Stimulated activated CD8-positive, alpha-beta memory T cell treated with anti-CD3 and anti-CD28 coated beads, Interleukin-12 subunit alpha, Interleukin-12 subunit beta, amount 100 ng/mL, for 24 hours (primary cell): ENCODE measurements around the gene BEGAIN.

Experiments used
- DNase-seq: peaks from one replicate; pipeline ENCODE4 v3.0.0-alpha.2; 2020; ENCODE audit errors: extremely low read depth

The BEGAIN gene, protein sequence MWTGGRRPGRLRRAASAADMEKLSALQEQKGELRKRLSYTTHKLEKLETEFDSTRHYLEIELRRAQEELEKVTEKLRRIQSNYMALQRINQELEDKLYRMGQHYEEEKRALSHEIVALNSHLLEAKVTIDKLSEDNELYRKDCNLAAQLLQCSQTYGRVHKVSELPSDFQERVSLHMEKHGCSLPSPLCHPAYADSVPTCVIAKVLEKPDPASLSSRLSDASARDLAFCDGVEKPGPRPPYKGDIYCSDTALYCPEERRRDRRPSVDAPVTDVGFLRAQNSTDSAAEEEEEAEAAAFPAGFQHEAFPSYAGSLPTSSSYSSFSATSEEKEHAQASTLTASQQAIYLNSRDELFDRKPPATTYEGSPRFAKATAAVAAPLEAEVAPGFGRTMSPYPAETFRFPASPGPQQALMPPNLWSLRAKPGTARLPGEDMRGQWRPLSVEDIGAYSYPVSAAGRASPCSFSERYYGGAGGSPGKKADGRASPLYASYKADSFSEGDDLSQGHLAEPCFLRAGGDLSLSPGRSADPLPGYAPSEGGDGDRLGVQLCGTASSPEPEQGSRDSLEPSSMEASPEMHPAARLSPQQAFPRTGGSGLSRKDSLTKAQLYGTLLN

DNA sequence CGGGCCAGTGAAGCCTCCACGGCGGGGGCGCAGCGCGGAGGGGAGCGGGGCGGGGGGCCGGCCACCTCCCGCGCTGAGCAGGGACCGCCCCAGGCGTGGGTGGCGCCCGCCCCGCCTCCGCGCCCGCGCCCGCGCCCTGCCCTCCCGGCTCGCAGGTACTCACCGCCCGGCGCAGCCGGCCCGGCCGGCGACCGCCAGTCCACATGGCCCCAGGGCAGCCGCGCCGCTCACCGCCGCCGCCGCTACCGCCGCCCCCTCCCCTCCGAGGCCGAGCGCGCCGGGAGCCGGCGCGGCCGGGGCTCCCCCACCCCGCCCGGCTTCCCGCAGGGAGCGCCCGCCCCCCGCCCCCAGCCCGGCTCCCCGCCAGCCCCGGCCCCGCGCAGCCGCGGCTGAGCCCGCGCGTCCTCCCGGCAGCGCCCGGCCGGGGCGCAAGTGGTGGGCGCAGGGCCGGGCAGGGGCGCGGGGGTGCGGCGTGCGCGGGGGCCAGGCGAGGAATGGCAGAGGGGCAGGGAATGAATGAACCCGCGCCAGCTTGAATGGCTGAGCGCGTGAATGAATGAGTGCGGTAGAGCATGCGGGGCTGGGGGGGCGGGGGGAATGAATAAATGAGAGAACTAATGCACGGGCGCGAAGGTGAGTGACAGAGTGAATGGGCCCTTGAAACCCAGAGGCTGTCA is at the start of gene BEGAIN:
Gene BEGAIN (minus strand): TSS at position 332 of the 677 bp plus-strand sequence. CDS start 127 bp downstream, at position 205.
- DNase-seq: no peak

DNA sequence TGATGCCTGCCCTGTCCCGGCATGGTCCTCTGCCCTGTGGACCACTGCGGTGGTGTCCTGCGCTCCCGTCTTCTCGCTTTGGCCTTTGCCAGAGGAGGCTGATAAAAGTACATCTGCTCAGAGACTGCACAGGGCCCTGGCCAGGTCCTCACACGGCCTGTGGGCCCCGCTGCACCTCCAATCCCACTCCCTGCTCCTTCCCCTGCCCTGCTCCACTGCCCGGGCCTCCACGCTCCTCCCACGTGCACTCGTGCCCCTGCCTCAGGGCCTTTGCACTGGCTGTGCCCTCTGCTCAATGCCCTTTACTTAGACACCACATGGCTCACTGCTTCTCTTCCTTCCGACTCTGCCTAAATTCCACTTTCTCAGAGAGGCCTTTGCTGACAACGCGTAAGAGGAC is 49.3 kb upstream of the BEGAIN start:
- DNase-seq: no peak

DNA sequence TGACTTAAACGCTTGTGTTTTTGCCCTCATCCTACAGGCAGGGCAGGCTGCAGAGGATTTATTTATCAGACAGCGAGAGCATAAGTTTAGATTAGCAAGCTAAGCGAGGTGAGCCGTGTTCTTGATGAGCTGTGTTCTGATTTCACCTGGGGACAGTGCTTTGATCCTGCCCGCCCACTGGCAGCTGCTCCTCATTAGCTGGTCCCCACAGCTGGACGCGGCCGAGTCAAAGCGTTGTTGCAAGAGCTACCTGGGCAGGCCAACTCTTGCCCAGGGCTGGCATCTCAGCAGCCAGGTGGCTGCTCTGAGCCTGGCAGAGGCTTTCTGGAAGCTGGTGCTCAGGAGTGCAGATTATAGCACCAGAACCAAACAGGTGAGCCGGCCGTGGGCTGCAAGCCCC is 46.8 kb upstream of the BEGAIN start:
- no peak for DNase-seq

DNA sequence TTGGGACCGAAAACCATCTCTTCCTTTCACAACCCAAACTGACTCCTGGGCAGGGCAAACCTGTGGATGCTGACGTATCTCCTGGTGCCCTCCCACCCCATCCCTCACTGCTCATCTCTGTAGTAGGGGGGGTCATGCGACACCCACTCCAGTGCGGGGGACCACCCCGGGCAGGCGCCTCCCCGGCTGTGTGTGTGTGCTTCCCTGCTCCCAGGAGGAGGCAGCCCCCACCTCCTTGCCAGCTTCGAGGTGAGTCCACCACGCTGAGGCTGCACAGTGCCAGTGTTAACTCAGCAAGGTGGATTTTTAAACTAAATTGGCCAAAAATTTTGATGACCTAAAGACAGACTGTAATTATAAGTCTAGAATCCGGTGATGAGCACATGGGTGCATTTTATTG is 46.2 kb upstream of the BEGAIN start:
- DNase-seq: no peak

DNA sequence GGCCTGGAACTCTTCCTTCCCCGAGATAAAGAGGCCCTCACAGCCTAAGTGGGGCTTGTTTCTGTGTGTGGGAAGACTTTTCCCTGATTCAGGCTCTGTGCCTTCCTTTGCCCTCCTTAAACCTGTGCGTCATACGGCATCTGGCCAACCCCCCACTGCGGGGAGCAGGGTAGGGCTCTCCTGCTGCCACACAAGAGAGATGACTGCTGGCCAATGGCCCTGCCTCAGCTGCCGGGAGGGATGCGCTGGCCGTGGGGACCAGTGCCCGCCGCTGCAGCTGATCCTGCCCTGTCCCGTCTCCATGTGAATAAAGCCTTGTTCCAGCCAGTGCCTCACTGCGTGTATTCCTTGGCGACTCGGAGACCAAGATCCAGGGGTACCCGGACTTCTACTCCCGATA is 42.5 kb upstream of the BEGAIN start:
- no peak for DNase-seq

DNA sequence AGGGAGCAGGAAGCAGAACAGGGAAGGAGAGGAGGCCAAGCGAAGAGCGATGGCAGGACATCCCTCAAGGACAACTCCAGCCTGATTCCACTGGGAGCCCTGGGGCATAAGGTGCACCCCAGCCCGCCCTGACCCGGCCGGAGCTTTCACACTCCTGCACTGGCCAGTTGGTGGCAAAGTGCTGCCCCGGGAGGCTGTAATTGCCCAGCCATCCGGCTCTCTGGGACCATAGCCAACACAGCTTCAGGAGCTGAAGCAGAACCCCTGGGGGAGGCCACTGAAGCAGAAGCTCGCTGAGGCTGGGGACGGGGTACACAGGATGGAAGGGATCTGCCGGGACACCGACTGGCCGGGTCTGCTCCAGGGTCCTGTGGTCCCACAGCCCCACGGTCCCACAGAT is 41.9 kb upstream of the BEGAIN start:
- no peak for DNase-seq

DNA sequence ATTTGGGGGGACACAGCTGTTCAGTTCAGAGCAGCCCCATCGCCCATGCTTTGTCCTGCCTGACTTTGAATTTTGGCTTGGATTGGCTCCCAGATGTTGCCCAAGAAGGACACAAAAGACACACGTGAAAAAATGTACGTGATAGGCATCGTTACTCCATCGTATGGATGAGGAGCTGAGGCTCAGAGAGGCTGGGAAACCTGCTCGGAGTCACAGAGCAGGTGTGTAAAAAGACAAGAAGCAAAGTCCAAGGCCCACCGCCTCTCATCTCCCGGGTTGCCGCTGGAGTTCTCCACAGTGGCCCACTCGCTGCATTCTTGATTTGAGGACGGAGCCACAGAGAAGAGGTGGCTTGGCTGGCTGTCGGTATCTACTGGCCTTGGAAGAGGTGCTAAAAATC is 41.0 kb upstream of the BEGAIN start:
- DNase-seq: no peak

DNA sequence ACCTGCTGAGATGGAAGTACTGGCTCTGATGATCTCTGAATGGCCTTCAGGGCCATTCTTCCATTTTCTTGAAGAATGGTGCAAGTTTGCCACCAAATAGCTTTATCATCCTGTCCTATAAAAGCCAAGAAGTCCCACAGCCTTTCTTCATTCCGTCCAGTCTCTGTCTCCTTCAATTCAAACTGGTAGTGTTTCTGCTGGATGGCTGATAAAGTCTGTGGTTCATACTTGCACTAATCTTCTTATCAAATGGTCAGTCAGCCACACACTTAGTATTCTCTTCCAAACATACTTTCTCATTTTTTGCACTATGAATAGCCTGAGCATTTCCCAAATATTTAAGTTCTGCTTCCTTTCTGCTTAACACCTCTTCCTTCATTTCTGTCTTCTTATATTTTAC is 39.4 kb upstream of the BEGAIN start:
- no peak for DNase-seq

DNA sequence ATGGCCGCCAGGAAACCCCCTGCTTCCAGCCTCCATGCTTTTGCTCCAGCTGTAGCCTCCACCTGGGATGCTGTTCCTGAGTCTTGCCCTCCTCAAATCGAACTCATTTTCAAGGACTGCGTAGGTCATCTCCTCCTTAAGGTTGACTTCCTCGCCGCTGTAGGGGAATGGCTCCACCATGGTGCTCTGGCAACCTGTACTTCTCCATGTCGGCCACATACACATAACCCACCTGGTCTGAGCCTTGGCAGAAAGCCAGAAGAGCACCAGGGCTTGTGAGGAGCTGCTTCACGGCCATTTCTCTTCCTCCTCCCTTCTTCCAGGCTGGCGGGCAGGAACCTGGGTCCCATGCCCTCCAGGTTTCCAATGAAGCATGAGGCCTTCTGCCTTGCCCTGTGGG is 36.7 kb upstream of the BEGAIN start:
- DNase-seq: no peak

DNA sequence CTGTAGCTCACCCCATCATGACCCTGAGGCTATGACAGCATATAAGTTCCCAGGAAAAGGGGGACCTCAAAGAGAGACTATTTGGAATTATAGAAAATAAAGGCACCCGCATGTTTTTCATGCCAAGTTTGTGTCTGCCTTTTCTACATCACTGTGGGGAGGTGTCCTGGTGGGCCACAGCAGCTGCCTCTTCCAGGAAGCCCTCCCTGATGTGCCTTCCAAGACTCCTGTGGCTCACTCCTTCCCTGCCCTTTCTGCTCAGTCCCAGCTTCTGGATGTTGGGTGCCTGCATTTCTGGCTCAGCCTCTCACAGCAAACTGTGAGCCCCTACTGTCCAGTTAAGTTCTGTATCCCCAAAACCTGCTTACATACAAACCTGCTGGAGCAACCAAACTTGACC is 36.3 kb upstream of the BEGAIN start:
- no peak for DNase-seq

DNA sequence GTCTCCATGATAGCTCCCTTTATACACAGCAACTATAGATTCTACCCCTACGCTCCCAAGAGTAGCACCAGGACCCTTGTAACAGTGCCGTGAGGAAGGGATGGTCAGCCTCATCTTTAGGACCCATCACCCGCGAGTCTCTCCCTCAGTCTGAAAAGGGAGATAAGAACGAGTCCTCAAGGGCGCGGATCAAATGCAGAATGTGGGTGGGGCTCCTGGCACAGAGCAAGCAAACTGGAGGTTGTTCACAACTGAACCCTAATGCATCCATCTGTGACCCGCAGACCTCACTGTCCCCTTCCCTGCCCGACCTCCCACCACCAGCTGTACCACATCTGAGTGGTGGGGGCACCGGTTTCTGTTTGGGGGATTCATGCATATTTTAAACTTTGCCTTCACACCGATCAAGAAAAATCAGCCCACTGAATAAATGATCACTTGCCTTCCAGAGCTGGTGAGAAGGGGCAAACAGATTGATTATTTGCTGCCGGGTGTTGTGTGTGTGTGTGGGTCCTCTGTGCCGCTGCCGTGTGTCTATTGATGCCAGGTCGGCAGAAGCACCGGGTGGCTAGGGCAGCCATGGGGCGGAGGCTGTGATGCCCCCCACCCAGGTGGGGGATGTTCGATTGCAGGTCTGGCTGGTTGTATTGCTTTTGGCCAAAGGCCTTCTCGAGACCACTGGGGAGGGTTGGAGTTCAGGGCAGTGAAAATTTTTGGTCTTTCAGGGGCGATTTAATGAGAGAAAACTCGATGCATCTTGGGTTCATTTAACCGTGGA is 35.7 kb upstream of the BEGAIN start:
- DNase-seq: no peak

DNA sequence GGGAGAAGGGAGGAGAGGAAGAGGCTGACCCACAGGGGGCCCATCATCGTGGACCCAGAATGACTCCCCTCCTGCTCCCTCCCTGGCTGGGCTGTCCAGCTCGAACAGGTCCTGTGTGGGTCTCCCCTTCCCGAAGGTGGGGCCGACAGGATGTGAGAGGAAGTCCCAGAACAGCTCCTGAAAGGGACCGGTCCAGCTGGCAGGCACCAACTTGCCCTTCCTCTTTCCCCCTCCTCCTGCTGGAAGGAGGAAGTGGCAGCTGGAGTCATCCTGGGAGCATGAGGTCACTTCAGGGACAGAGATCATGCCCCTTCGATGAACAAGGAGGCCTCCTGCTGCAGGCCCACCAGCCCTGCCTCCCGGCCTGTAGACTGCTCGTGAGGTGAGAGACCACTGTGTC is 35.0 kb upstream of the BEGAIN start:
- no peak for DNase-seq

DNA sequence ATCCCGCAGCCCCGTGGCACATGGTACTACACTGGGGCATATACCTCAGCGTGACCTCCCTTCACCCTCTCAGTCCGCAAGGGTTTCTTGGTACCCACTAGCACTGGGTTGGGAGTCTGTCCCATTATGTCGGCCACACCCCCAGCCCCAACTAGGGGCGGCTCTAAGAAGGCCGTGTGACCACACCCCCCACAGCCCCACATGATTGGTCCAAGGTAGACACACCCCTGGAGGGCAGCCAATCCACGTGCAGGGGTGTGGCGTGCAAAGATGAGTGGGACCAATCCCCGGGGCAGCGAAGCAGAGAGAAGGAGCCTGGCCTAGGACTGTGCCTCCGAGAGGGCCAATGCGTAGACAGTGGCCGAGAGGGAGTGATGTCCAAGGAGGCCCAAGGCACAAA is 34.6 kb upstream of the BEGAIN start:
- no peak for DNase-seq

DNA sequence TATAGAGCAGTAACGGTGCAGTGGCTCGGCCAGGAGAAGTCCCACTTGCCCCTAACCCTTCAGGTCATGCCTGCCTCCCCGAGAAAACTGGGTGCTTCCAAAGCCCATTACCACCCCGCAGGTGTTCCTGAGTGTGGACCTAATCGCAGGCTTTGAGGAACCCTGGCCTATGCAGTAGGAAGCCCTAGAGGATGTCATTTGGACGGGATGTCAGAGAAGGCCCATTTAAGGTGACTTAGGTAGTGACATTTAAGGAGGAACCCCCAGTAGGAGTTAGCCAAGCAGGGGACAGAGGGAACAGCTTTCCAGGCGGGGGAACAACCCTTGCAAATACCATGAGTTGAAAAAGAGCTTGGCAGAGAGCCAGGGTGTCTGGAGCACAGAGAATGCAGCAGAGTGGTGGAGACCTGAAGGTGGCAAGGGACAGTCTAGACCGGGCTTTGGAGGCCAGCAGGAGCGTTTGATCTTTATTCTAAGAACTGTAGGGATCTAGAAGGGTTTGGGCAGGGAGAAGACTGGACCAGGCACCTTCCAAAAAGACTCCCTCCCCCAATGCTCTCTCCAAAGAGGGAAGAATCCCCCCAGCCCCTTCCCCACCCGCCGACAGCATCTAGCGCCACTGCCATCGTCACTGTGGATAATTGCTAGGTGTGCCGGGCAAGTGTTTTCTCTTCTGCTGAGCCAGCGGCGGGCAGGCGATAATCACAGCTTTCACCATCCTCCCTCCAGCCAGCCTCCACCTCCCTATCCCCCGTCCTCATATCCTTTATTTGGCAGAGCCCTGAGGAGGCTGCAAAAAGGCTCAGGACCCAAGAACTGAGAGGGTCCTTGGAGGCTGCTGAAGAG is 33.3 kb upstream of the BEGAIN start:
- DNase-seq: no peak

DNA sequence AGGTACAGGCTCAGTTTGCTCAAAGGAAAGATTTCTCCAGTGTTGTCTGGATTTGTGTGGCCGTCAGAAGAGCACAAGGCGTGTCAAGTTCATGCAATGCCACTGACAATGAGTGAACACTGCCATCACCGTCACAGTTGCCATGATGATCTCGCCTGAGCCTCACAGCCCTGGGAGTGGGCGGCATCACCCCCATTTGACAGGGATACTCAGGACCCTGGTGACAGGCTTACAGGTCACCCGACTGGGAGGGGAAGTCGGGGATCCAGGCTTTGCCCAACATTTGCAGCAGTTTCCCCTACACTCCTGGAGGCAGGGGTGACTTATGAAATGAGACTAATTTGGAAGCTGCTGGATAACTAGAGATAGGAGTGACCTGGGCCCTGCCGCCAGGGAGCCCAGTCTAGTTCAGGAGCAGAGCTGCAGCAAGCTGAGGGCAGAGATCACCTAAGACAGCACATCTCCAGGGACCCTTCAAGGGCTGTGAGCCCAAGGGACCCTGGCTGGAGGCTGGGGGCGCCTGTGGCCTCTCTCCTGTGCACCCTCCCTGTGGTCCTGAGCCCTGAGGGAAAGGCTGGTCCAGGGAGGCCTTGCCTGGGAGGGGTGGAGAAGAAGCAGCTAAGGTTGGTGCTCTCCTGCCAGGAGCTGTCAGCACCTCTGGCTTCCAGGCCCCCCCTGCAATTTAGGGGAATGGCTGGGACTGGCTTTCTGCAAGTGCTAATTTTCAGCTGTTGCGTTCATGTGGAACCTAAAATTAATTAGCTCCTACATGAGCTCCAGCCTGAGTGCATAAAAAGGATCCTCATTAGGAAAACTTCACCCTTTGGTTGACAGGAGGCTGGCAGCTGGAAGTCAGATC is 32.4 kb upstream of the BEGAIN start:
- no peak for DNase-seq

DNA sequence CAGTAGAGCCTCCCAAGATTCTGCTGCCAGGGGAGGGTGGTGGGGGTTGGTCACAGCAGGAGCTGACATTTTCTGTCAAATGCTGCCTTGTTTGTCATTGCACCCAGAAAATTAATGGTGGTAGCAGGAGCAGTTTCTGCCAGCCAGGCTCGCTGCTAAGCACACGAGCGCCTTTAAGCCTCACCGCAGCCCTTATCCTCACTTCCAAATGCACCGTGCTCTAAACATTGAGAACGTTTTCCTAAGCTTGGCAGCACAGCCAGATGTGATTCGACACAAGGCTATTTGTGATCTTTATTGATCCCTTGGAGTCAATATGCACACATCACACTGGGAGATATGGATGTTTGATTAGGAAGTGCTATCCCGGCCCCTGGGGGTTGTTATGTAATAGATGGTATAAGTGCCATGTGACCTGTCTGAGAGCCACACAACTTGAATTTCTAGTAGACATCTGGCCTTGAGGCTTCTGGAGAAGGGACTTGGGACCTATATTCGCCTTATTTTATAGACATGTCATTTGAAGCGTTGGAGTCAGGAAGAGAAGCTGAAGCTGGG is 31.6 kb upstream of the BEGAIN start:
- no peak for DNase-seq

DNA sequence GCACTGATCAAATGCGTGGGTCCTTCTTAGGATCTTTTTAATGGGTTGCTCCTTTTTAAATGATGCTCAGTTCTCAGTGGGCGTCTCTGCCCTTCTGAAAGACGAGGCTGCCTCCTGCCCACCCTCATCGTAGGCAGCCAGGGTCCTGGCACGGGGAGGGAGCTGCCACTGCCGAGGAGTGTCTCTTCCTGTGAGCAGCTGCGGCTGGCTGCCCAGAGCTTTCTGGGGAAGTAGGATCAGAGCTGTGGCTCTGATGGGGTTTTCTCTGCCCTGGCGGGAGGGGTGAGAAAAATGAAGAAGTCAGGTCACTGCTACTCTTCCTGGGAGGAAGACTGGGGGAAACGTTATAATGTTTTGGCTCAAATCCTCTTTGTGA is 31.1 kb upstream of the BEGAIN start:
- DNase-seq: no peak

DNA sequence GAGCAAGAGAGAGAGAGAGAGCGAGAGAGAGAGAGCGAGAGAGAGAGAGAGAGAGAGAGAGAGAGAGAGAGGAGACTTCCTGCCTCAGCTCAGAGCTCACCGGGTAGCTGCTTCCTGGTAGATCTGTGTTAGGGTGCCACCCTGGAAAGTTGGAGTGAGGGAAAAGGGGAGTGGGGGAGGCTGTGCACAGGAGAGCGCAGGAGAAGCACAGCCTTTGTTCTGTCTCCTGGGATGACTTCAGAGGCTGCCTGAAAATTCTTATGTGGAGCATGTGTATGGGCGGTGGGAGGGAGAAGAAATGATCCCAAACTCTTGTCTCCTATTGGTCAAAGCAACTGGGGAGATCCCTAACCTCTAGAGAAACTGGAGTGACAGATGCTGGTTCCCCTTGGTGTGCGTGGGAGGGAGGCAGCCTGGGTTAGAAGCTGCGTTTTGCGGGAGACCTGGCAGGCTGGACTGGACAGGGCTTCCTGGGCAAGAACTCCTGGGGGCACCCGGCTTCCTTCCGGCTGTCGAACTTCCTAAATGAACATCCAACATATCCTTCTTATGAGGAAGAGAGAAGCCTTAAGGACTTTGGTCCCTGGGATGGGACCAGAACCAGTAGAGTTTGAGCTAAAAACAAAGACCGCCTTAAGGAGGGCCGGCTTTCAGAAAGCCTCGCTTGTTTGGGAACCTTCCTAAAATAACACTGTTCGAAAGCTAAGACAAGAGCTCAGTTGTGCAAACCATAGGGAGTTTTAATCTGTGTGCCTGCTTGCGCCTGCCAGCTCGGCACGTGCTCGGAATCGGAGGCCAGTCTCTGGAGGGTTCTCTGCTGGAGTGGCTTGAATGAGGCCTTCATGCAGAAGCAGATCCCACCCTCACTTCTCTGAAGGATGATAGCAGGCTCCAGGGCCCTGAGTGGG is 30.4 kb upstream of the BEGAIN start:
- no peak for DNase-seq

DNA sequence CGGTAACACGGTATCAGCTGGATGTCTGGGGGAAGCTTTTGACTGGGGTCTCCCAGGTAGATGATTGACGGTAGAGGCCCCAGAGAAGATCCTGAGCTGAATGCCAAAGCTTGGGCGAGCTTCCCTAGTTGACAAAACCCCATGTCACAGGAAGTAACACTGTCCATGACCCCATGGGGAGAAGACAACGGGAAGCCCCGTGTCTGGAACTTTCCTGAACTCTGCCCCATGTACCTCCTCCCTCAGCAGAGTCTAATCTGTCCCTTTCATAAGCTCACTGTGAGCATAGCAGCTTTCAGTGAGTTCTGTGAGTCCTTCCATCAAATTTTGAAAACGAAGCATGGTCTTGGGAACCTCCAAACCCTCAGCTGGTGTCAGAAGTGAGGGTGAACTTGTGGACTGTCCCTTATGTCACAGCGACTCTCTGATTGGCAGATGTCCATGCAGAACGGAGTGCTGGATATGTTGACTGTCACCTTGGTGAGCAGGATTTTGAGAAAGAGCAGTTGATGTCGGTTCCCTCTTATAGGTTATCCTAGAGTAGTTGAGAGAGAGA is 29.7 kb upstream of the BEGAIN start:
- no peak for DNase-seq
